Colonic mucosa (tissue), 4 donors: ENCODE data around the gene GNPTAB. TPM values are rescaled to one million over a fixed set of nuclear protein-coding genes. Genes with fewer than 3 reads are reported as not detected.

Experiments used
- DNase-seq: peaks from one replicate; pipeline ENCODE4 v3.0.0-alpha.2; 2020
- H3K27ac ChIP-seq: fragments of 200-600 bp; one replicate; pipeline ENCODE4 v1.8.0; 2021
- H3K27me3 ChIP-seq: fragments of 200-600 bp; one replicate; pipeline ENCODE4 v1.8.0; 2021
- H3K36me3 ChIP-seq: fragments of 200-600 bp; one replicate; pipeline ENCODE4 v1.8.0; 2021
- H3K4me1 ChIP-seq: fragments of 200-600 bp; one replicate; pipeline ENCODE4 v1.8.0; 2021; ENCODE audit warnings: mild to moderate bottlenecking
- H3K4me3 ChIP-seq: fragments of 200-600 bp; one replicate; pipeline ENCODE4 v1.8.0; 2021
- H3K9ac ChIP-seq, 2 donors: one replicate each; pipeline ENCODE4 v1.7.0; 2013; ENCODE audit warnings: control low read depth in 2 of 2, low read depth in 2 of 2, low read length in 2 of 2
- H3K9me3 ChIP-seq: fragments of 200-600 bp; one replicate; pipeline ENCODE4 v1.8.0; 2021
- CTCF ChIP-seq: fragments of 200-600 bp; IDR thresholded peaks from one replicate; pipeline ENCODE4 v1.8.0; 2022; ENCODE audit warnings: antibody characterized with exemption, mild to moderate bottlenecking
- intact Hi-C: fragments of 100-400 bp; cut with DNase I; formaldehyde crosslinking; loops from one replicate; pipeline ENCODE4 v1.14.1; 2022
- total RNA-seq, 2 donors: library from RNA; stranded (reverse); fragmentation: NEBNext Ultra II Directional in 1 of 2; extraction: Animal tissue kit (Norgen Biotek cat#: 25700) in 1 of 2; gene quantifications; one replicate each; pipeline ENCODE4 v1.2.1, GENCODE V29; 2021
- donor health status: healthy.
- donor health status: DM: no; HTN: no; CAD: no.
- donor health status: DM: no; HTN: no; CAD: no.

Gene GNPTAB
- total RNA-seq, 2 donors from 2014 or later: 49.1 to 103 TPM

- intact Hi-C loops: loop anchor here (10.0 kb wide), 1 partner anchor 363 kb away; no protein-coding TSS in a partner anchor
- Histone ChIP-seq H3K27me3 (no peaks in the 10 kb centered on the region), H3K27ac (no peak overlapping the region)
Measured at GRCh38 chr12:101777485-101777884, 53.3 kb downstream of the GNPTAB start.

GRCh38 chr12:101775816-101776215, 54.9 kb downstream of the GNPTAB start:
- Histone ChIP-seq H3K27me3 (no peaks in the 10 kb centered on the region), H3K4me1 (no peaks in the 10 kb centered on the region), H3K9me3 (no peaks in the 10 kb centered on the region), H3K9ac (no peak overlapping the region), H3K36me3 (no peaks in the 10 kb centered on the region), H3K4me3 (no peak overlapping the region), H3K27ac (no peak overlapping the region)
- DNase-seq: no peak
- intact Hi-C loops: loop anchor here (10.0 kb wide), 1 partner anchor 361 kb away; no protein-coding TSS in a partner anchor
- TF ChIP-seq CTCF: no peak

More at GRCh38 chr12:101777485-101777884, 53.3 kb downstream of the GNPTAB start:
- Histone ChIP-seq H3K4me3 (no peak overlapping the region), H3K9ac (no peak overlapping the region), H3K36me3 (no peaks in the 10 kb centered on the region), H3K9me3 (no peaks in the 10 kb centered on the region), H3K4me1 (no peaks in the 10 kb centered on the region)
- no peak for TF ChIP-seq CTCF
- no peak for DNase-seq

DNA sequence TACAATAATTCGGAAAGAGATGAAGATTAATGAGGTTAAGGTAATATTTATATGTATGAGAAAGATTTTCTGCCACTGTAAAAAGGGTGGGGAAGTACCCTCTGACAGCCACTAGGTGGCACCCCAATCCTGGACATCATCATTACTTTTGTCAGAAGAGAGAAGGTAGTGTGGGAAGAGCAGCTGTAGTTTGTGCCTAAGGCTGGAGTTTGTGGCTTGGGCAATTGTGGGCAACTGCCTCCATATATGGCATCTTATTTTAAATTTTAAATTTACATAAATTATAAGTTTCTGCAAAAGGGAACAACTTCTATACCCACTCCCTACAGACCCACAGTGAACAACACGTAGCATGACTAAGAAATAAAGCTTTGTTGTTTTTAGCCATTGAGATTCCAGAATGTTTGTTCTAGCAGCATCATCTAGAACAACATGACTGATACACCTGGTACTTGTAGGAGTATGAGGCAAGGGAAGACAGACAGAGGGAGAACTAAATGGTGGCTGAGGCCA, 57.1 kb downstream of the GNPTAB start:
- TF ChIP-seq CTCF: peak; percentile 97
- peak overlapping the region; percentile 28 for H3K27ac ChIP-seq
- H3K4me3 ChIP-seq: no peak overlapping the region
- peak; percentile 76 for DNase-seq
- no peaks in the 10 kb centered on the region for H3K9me3 ChIP-seq
- no peaks in the 10 kb centered on the region for H3K27me3 ChIP-seq
- no peaks in the 10 kb centered on the region for H3K4me1 ChIP-seq
- H3K36me3 ChIP-seq: peaks cover 5% of the 10 kb centered on the region
- H3K9ac ChIP-seq: no peak overlapping the region
- intact Hi-C loops: loop anchor here (5.0 to 10.0 kb wide), 2 partner anchors 69 to 359 kb away; no protein-coding TSS in a partner anchor

- intact Hi-C loops: loop anchor here (5.0 to 10.0 kb wide), 2 partner anchors 70 to 357 kb away; no protein-coding TSS in a partner anchor
- Histone ChIP-seq H3K27me3 (no peaks in the 10 kb centered on the region), H3K36me3 (peaks cover 7% of the 10 kb centered on the region), H3K9ac (no peak overlapping the region), H3K27ac (no peak overlapping the region), H3K9me3 (no peaks in the 10 kb centered on the region), H3K4me3 (no peak overlapping the region), H3K4me1 (no peaks in the 10 kb centered on the region)
- no peak for DNase-seq
- TF ChIP-seq CTCF: no peak
Measured at GRCh38 chr12:101772012-101772775, 58.6 kb downstream of the GNPTAB start.

DNA sequence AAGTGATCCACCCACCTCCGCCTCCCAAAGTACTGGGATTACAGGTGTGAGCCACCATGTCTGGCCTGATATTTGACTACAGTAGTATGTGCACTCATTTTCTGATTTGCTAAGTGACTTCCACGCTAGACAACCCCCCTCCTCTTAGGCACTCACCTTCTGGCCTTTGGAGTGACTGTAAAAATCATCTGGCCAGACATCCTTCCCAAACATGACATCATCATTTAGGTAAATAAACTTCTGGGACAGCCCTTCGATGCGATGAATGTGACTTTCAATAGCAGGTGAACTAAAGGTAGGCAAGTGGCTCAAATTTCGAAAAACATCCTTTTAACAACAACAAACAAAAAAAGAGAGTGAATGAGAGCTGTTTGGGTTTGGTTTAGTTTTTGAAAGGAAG, 60.9 kb downstream of the GNPTAB start:
- H3K4me3 ChIP-seq: no peak overlapping the region
- H3K4me1 ChIP-seq: no peaks in the 10 kb centered on the region
- intact Hi-C loops: loop anchor here (5.0 to 10.0 kb wide), 2 partner anchors 72 to 355 kb away; no protein-coding TSS in a partner anchor
- no peak overlapping the region for H3K9ac ChIP-seq
- peaks cover 10% of the 10 kb centered on the region for H3K36me3 ChIP-seq
- no peaks in the 10 kb centered on the region for H3K27me3 ChIP-seq
- no peak overlapping the region for H3K27ac ChIP-seq
- TF ChIP-seq CTCF: no peak
- no peaks in the 10 kb centered on the region for H3K9me3 ChIP-seq
- no peak for DNase-seq
